Stimulated activated CD4-positive, alpha-beta T cell treated with anti-CD3 and anti-CD28 coated beads, Interleukin-1b, Interleukin-23, amount 100 ng/mL, for 1 hour (primary cell): Measurements from ENCODE around the gene MCAM.
A peak's percentile ranks its signal among the peaks of the same experiment; 100 is the strongest.

Experiments
- DNase-seq, 2 donors: peaks; one replicate each; pipeline ENCODE4 v3.0.0-alpha.2; 2020; ENCODE audit warnings: low read depth in 2 of 2

The MCAM gene

DNA sequence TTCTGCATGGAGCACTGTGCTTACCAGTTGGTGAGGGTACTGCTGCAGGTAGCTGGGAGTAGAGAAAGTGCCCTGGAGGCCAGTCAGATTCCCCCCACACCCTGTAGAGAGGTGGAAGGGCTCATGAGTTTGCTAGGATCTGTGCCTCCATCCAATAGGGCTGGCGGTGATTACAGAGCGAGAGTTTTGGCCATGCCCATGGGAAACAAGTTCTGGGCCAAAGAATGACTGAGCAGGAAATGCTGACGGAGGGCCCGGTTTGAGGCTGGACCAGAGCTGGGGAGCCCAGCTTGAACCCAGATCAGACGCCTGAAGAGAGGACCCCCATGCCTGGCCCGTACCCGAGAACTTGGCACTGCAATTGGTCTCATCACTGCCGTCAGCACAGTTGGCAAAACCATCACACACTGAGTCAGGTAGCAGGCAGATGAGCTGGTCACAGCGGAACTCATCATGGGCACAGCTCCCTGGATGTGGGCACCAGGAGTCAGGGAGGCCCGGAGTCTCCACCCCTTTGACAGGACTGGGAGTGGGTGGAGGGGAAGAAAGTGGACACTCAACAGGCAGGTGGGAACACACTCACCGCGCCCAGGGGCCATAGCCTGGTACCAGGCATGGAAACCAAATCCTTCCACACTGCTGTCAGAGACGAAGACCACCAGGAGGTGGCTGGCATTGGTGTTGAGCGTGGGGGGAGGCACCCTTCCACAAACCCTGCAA is 27.5 kb upstream of the MCAM start:
- DNase-seq = no peak

GRCh38 chr11:119343726-119344125 is 26.8 kb upstream of the MCAM start:
- no peak for DNase-seq

DNA sequence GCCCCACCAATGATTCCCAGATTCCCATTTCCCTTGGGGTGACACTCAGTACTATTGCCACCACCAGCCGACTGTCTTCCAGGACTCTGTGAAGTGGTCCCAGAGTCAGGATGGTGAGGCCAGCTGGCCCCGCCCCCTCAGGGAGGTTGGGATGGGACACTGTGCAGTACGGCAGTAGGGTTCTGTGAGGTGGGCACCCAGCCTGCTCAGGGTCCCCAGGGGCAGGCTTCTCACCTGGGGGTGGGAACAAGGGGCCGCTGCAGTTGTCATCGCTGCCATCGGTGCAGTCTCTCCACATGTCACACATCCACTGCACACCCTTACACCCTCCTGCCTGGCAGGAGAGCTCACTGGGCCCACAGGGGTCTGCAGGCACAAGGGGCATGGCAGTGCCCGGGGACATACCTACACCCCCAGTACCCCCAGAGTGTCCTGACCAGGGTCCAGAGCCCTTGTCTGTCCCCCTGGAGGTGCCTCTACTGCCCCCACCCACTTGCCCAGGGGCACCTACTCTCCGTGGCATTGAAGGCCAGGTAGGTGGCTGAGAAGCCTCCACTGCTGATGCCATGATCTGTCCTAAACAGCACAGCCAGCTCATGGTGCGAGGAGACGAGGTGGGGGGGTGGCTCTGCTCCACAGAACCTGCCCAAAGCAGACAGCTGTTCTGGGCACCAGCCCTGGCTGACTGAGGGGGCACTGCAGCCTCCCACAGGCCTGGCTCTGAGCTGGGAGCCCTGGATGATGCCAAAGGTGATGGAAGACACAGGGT is 25.6 kb upstream of the MCAM start:
- no peak for DNase-seq

GRCh38 chr11:119342023-119342300 is 25.0 kb upstream of the MCAM start:
- no peak for DNase-seq

DNA sequence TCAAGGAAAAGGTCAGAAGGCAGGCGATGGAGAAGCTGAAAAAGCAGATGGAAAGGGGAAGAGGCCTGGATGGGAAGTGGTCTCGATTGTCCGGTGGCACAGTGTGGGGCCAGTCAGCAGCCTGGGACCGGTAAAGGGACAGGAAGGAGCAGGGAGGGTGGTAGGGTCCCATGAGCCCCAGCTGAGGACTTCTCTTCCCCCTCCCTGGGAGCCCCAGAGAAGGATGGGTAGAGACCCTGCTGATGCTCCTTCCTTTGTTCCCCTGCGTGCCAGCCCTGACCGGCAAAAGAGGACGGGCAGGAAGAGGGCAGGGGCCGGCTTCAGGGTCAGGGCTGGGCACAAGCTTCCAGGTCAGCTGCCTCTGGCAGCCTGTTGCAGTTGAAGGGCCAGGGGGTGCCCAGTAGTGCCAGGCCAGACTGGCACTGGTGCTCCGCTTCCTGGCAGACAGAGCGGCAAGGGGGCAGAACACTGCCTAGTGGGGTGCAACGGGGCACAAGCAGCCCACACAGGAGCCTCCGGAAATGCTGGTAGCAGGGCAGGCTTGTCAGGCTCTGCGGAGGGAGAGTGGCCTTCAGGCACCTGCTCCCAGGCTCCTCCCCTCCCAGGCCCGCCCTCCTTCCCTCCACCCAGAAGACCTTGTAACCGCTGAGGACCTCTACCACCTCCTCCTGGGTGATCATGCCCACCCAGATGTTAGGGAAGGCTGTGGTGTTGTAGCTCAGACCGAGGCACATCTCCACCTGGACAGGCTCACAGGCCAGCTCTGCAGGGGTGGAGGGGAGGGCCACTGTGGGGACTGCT is 24.5 kb upstream of the MCAM start:
- DNase-seq = no peak

GRCh38 chr11:119340335-119341221 is 23.6 kb upstream of the MCAM start, which contains the start of gene C1QTNF5:
TSS of gene C1QTNF5 (minus strand) at chr11:119340883. CDS start at chr11:119340397, 486 bp downstream.
- DNase-seq = no peak

GRCh38 chr11:119339589-119340334 is 22.8 kb upstream of the MCAM start:
- DNase-seq = no peak

DNA sequence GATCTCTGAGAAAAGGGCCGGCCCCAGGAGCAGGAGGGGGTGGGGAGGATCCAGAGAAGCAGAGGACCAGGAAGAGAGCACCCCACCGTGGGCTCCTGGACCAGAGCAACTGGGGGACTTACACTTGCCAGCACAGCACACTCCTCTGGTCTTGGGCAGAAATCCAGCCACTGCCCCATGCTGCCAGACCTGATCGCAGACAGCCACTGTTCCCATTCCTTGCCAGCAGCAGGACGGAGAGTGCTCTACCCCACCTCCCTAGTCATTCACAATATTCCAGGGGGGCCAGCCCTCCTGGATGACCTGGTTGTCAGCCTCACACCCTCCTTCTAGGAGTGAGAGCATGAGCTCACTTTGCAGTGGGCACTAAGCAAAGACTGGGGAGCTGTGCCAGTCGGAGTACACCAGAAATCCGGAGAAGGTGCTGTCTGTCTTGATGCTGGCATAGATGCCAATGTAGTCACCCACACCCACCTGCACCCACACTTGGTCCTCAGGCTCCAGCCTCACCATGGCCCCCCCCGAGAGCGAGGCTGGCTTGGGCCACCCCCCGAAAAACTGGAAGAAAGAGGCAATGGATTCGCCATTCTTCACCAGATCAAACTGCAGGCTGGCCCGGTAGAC is 22.1 kb upstream of the MCAM start:
- DNase-seq = no peak

DNA sequence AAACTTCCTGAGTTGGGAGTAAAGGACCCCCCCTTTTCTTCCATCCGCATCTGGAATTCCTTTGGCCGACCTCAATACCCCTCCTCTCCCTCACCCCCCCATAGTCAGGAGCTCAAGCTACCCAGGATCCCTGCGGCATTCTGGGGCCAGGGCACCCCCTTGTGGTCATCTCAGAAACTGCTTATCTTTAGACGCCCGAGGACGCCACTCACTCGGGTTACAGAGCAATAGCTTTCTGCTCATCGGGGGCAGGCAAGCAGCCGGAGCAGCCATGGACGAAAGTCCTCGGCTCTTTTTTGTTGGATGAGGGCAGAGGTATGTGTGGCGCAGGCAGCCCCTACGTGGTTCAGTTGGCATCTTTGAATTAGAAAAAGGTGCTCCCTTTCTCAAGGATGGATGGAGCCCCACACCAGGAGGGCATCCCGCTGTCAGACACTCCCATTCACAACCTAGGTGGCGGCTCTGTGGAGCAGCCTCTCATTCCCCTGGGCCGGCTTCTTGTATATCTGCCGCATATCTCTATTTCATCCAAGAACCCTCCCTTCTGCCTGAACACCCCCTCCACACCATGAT is 21.5 kb upstream of the MCAM start:
- peak; percentile 37 to 52 for DNase-seq

DNA sequence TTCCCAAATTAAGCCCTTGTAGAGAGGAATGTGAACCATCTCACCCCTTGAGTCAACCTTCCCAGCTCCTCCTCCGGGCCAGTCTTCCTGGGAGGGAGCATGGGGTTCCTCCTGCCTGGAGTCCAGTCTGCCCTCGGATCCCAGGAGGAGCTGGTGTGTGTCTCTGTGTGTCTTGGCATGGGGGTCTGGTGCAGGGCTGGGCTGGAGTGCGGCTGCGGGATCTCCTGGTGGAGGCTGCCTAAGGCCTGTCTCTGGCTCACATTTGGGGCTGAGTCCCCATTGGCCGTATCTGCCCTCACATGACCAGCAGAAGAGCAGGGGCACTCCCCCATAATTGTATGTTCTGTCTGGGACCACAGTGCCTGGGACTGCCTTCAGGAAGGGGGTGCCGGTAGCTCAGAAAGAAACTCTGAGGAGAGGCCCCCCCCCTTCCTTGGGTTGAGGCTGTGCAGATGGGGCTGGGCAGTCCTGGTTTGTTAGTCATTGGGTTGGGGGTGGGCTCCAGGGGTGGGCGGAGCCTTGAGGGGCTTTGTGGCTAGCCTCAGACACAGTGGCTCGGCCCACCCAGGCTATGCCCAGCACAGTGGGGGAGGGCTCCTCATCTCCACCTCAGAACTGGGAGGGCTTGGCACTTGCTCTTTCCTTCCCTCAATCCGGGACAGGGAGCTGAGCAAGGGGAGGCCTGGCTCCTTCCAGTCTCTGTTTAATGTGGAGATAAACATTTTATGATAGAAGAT is 20.8 kb upstream of the MCAM start:
- DNase-seq = no peak

DNA sequence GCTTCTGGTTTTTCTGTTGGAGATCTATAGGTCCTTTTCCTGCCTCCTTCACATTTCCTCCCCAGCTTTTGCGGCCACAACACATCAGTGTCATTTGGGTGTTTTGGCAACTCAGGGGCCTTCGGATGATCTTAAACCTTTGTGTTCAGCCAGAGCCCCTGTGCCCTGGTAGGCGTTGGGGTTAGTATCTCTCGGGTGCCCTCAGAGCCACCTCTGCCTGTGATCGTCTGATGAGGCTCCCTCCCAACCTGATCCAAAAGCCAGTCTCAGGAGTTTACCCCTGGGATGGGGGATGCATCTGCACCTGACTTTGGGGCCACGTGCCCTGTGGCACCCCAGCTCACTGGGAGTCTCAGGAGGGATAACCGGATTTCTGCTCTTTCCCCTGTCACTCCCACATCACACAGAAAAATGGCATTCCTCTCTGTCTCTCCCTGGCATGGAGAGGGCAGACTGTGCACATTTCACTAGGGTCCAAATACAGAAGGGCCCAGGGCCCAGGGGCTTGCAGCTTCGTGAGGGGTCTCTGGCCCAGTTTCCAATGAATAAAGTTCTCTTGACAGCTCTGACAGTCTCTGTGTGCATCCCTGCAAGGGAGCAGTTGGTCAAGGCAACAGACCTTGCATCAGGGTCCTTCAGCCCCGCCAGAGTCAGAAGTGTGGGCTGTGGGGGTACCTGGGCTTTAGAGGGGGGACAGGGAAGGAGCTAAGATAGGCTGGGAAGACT is 20.0 kb upstream of the MCAM start:
- DNase-seq = no peak

GRCh38 chr11:119335655-119336543 is 19.0 kb upstream of the MCAM start:
- DNase-seq = no peak

DNA sequence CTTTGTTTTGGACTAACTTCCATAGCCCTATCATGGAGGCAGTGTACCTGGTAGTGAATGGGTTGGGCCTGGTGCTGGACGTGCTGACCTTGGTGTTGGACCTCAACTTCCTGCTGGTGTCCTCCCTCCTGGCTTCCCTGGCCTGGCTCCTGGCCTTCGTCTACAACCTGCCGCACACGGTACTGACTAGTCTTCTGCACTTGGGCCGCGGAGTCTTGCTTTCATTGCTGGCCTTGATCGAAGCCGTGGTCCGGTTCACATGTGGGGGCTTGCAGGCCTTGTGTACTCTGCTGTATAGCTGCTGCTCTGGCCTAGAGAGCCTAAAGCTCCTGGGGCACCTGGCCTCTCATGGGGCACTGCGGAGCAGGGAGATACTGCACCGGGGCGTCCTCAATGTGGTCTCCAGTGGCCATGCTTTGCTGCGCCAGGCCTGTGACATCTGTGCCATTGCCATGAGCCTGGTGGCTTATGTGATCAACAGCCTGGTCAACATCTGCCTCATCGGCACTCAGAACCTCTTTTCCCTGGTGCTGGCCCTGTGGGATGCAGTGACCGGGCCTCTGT is 18.2 kb upstream of the MCAM start:
- no peak for DNase-seq

DNA sequence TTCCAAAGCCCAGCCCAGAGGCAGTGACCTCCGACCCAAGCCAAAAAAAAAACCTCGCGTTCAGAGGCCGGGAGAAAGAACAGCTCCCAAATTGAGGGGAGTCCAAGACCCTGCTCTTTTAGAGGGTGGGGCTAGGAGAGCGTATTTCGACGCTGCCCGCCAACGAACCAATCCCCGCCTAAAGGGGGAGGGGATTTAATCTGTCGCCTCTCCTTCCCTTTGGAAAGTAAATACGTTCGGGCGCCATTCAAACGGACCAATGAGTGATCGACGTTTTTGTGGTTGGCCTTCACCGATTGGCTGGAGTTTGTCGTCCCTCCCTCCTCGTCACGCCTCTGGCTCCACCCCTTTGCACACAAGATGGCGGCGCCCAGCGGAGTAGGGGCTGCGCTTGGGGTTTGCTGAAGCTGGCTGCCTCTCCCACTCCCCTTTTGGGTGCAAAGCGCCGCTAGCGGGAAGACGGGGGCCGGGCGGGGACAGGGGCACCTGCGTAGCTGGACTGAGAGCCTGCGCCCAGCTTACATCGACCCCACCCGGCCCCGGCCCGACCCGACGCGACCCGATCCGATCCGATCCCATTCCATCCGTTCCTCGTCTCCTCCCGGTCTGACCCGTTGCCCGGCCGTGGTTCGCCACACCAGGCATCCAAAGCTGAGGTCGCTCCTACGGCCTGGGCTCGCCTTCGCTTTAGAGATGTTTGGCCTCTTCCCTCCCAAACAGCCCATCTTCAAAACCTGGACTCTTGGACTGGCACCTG is 17.4 kb upstream of the MCAM start, which contains the start of gene RNF26:
TSS of gene RNF26 (plus strand) at position 354 of the 757 bp plus-strand sequence. CDS start 596 bp downstream, outside the sequence.
- peak; percentile 80 to 84 for DNase-seq

DNA sequence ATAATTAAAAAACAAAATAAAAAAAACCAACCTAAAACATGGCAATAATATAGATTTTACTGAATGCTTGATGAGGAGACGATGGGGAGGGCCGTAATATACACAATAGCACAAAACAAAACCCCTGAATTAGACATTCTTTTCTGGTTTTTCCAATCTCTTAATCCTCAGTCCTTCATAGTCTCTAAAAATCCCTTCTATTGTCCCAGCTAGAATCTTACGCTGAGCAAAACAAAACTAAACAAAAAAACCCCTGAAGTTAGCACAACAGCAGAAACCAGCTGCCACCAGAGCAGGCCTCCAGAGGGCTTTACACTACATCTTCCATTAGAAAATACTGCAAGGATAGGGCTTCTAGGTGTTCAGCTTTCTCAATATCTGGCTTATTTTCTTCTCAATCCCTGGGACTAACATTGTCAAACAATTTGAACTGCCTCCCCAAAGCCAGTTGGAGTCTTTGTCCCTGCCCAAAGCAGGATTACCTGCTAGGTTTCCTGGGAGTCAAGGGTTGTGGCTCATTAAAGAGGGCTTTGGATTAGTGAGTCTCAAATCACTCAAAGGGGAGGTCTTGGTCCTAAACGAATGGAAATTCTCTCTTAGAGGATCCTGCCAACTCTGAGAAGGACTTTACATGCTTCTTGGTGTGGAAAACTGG is 15.3 kb upstream of the MCAM start:
- no peak for DNase-seq

- no peak for DNase-seq
Measured at GRCh38 chr11:119330237-119330636, 13.3 kb upstream of the MCAM start.
